B cell (primary cell): Measurements from ENCODE around the gene RECK. TPM values are rescaled to one million over a fixed set of nuclear protein-coding genes. Genes with fewer than 3 reads are reported as not detected.
"Not testable (repeated sequence)": the region's sequence is repeated elsewhere in the genome, so short reads cannot be mapped to it uniquely, and the experiment has no call there.

Experiments
- ATAC-seq: fragments of 200-7000 bp; cut with Tn5 transposase; one replicate; pipeline ENCODE4 v1.10.0; 2021; ENCODE audit warnings: low read depth, mild to moderate bottlenecking, moderate number of reproducible peaks, moderate library complexity
- CTCF ChIA-PET: fragments of 350-600 bp; sonication (Branson Sonifier 250); formaldehyde crosslinking; loops from one replicate; lab custom pipeline; 2021; ENCODE audit warnings: antibody characterized with exemption, inconsistent platforms; lab: Charles Lee
- POLR2A ChIA-PET: fragments of 350-600 bp; sonication (Branson Sonifier 250); formaldehyde crosslinking; loops from one replicate; lab custom pipeline; 2021; ENCODE audit warnings: antibody characterized with exemption; lab: Charles Lee
- DNase-seq: peaks from one replicate; pipeline ENCODE4 v3.0.0; 2013
- H2AFZ ChIP-seq: 2 replicates; pipeline ENCODE4 v1.6.1; 2012; ENCODE audit warnings: mild to moderate bottlenecking, low read depth, low read length; ENCODE audit not compliant: insufficient read depth, poor library complexity, severe bottlenecking
- H3K27ac ChIP-seq, 2 donors: 1 replicate in 1 of 2; 2 replicates in 1 of 2; pipeline ENCODE4 v1.5.1; 2012 to 2013; ENCODE audit warnings: low read length in 2 of 2, mild to moderate bottlenecking in 2 of 2, moderate library complexity in 1 of 2
- H3K27me3 ChIP-seq, 4 experiments: fragments of 200-600 bp in 1 of 4; sonication (generic) in 1 of 4; replicated peaks in 1 of 4; 1 replicate in 2 of 4; 2 replicates in 2 of 4; pipeline versions ENCODE4 v1.6.1 to v1.7.0; 2013 to 2016; ENCODE audit warnings: low read length in 3 of 4, mild to moderate bottlenecking in 2 of 4, mixed read lengths in 1 of 4, moderate library complexity in 1 of 4; ENCODE audit not compliant: insufficient read depth in 4 of 4, control insufficient read depth in 3 of 4; ENCODE audit errors: control extremely low read depth in 1 of 4
- H3K36me3 ChIP-seq, 2 experiments: replicated peaks in 1 of 2; 1 replicate in 1 of 2; 2 replicates in 1 of 2; pipeline versions ENCODE4 v1.6.1 to v1.7.1; 2013; ENCODE audit warnings: low read length in 1 of 2; ENCODE audit not compliant: insufficient read depth in 2 of 2, control insufficient read depth in 1 of 2; ENCODE audit errors: control extremely low read depth in 1 of 2, extremely low read depth in 1 of 2
- H3K4me1 ChIP-seq, 2 donors: fragments of 200-600 bp in 1 of 2; sonication (generic) in 1 of 2; 1 replicate in 1 of 2; 2 replicates in 1 of 2; pipeline versions ENCODE4 v1.5.1 to v1.6.1; 2013 to 2017; ENCODE audit warnings: low read length in 2 of 2; ENCODE audit not compliant: control insufficient read depth in 2 of 2, insufficient read depth in 2 of 2
- H3K4me2 ChIP-seq: replicated peaks from 2 replicates; pipeline ENCODE3; 2012; ENCODE audit warnings: mild to moderate bottlenecking, low read depth, low read length; ENCODE audit not compliant: poor library complexity, severe bottlenecking
- H3K4me3 ChIP-seq, 5 experiments: fragments of 200-600 bp in 1 of 5; sonication (generic) in 1 of 5; 1 replicate in 3 of 5; 2 replicates in 2 of 5; pipeline versions ENCODE4 v1.5.1 to v1.7.0; 2011 to 2016; ENCODE audit warnings: low read length in 4 of 5, mild to moderate bottlenecking in 4 of 5, low read depth in 2 of 5, control low read depth in 1 of 5, moderate library complexity in 1 of 5; ENCODE audit not compliant: insufficient read depth in 1 of 5; ENCODE audit errors: control extremely low read depth in 1 of 5, extremely low read depth in 1 of 5
- H3K79me2 ChIP-seq: fragments of 200-600 bp; sonication (generic); one replicate; pipeline ENCODE4 v1.6.0; 2016; ENCODE audit warnings: low read length; ENCODE audit not compliant: control insufficient read depth, insufficient read depth
- H3K9ac ChIP-seq: fragments of 200-600 bp; sonication (generic); 2 replicates; pipeline ENCODE4 v1.6.1; 2017; ENCODE audit warnings: mild to moderate bottlenecking, low read length, moderate library complexity
- H3K9me3 ChIP-seq, 3 donors: one replicate each; pipeline versions ENCODE4 v1.6.1 to v1.7.1; 2013; ENCODE audit warnings: low read length in 2 of 3; ENCODE audit not compliant: control insufficient read depth in 2 of 3, insufficient read depth in 1 of 3; ENCODE audit errors: control extremely low read depth in 1 of 3
- H4K20me1 ChIP-seq: 2 replicates; pipeline ENCODE4 v1.6.0; 2012; ENCODE audit warnings: mild to moderate bottlenecking, low read length; ENCODE audit not compliant: insufficient read depth, control insufficient read depth, poor library complexity, severe bottlenecking
- H3K27ac Mint-ChIP-seq: one replicate; pipeline ENCODE4 v1.8.0; 2021; ENCODE audit warnings: mixed read lengths
- H3K27me3 Mint-ChIP-seq: one replicate; pipeline ENCODE4 v1.8.0; 2021; ENCODE audit warnings: mixed read lengths
- H3K4me1 Mint-ChIP-seq: one replicate; pipeline ENCODE4 v1.8.0; 2021; ENCODE audit warnings: mixed read lengths
- H3K4me3 Mint-ChIP-seq: one replicate; pipeline ENCODE4 v1.8.0; 2021; ENCODE audit warnings: mixed read lengths
- H3K9me3 Mint-ChIP-seq: one replicate; pipeline ENCODE4 v1.8.0; 2022; ENCODE audit warnings: mixed read lengths; ENCODE audit not compliant: insufficient read depth
- CTCF ChIP-seq: fragments of 200-600 bp; IDR thresholded peaks from one replicate; pipeline ENCODE4 v1.8.0; 2022; ENCODE audit warnings: antibody characterized with exemption, mild to moderate bottlenecking
- EZH2 ChIP-seq: IDR thresholded peaks from 2 replicates; pipeline ENCODE4 v1.6.1; 2012; ENCODE audit warnings: borderline replicate concordance, low read depth, mild to moderate bottlenecking, moderate library complexity, low read length; ENCODE audit not compliant: insufficient read depth, poor library complexity, severe bottlenecking
- WGBS: methylation state at CpG from one replicate; pipeline ENCODE4 v1.1.5; 2013; ENCODE audit warnings: missing lambda C conversion rate; ENCODE audit not compliant: insufficient coverage; 5-methylcytosine and 5-hydroxymethylcytosine counted together
- intact Hi-C: fragments of 100-400 bp; cut with micrococcal nuclease; formaldehyde crosslinking; loops from one replicate; pipeline ENCODE4 v1.10.0; 2022
- polyA plus RNA-seq: library from polyadenylated mRNA; depleted of rRNA; stranded (reverse); fragments of >200 nt; gene quantifications from 2 replicates; pipeline ENCODE4 v1.2.3, GENCODE V29; 2012
- total RNA-seq, 2 donors: library from RNA; stranded (reverse); fragments of 120-200 nt in 1 of 2; gene quantifications; 1 replicate in 1 of 2; 2 replicates in 1 of 2; pipeline versions ENCODE4 v1.2.3 to v1.2.4, GENCODE V29; 2013 to 2022

RECK gene
- total and polyA plus RNA-seq, 2 donors (not counting 1 experiment from before 2014, with no cell fraction given) = 5.6 to 7.7 TPM

DNA sequence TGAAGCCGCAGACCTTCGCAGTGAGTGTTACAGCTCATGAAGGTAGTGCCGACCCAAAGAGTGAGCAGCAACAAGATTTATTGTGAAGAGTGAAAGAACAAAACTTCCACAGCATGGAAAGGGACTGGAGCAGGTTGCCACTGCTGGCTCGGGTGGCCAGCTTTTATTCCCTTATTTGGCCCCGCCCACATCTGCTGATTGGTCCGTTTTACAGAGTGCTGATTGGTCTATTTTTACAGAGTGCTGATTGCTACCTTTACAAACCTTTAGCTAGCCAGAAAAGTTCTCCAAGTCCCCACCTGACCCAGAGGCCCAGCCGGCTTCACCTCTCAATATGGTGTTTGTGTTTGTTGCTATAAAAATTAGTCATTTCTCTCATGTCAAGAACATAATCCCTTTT, 49.7 kb downstream of the RECK start:
- H3K27me3 ChIP-seq = no peaks in the 10 kb centered on the region
- H3K36me3 ChIP-seq = no peaks in the 10 kb centered on the region
- H3K27ac Mint-ChIP-seq = no peak overlapping the region
- H3K4me1 ChIP-seq = no peaks in the 10 kb centered on the region
- ChIA-PET POLR2A (no interaction called here), CTCF (interaction anchor here (0.7 to 1.6 kb wide), 2 partner anchors 15 to 16 kb away, joined by 3 to 4 read pairs; no protein-coding TSS in a partner anchor)
- no peak overlapping the region for H3K4me3 ChIP-seq
- no peaks in the 10 kb centered on the region for H3K4me1 Mint-ChIP-seq
- ATAC-seq = no peak
- no peaks in the 10 kb centered on the region for H3K27me3 Mint-ChIP-seq
- H3K4me3 Mint-ChIP-seq = no peak overlapping the region
- TF ChIP-seq CTCF = no peak
- TF ChIP-seq EZH2 = no peak
- intact Hi-C loops = no loop called here
- WGBS = 97% methylated on average over 5 of the region's 7 CpGs
- no peak overlapping the region for H3K4me2 ChIP-seq
- no peak overlapping the region for H3K27ac ChIP-seq
- no peaks in the 10 kb centered on the region for H4K20me1 ChIP-seq
- no peaks in the 10 kb centered on the region for H3K79me2 ChIP-seq
- H3K9ac ChIP-seq = no peak overlapping the region
- no peaks in the 10 kb centered on the region for H3K9me3 Mint-ChIP-seq
- H3K9me3 ChIP-seq = peaks cover 0 to 5% (median 0%) of the 10 kb centered on the region in 3 donors
- DNase-seq = no peak
- H2AFZ ChIP-seq = no peak overlapping the region

DNA sequence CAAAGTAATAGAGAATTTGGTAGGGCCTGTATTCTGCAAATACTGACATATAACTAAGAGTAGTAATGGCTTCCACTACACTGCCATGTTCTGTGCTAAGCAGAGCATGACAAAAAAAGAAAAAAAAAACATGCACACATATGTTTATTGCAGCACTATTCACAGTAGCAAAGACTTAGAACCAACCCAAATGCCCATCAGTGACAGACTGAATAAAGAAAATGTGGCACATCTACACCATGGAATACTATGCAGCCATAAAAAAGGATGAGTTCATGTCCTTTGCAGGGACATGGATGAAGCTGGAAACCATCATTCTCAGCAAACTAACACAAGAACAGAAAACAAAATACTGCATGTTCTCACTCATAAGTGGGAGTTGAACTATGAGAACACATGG, 50.3 kb downstream of the RECK start:
- H3K4me2 ChIP-seq, H3K27ac ChIP-seq, H3K4me3 ChIP-seq, H4K20me1 ChIP-seq, H3K9ac ChIP-seq, H3K27ac Mint-ChIP-seq, POLR2A ChIA-PET, H3K9me3 ChIP-seq, H3K27me3 ChIP-seq, H3K79me2 ChIP-seq, H3K36me3 ChIP-seq, H3K27me3 Mint-ChIP-seq, H3K4me3 Mint-ChIP-seq, DNase-seq, H3K4me1 Mint-ChIP-seq, ATAC-seq, H3K4me1 ChIP-seq, H3K9me3 Mint-ChIP-seq, intact Hi-C loops, H2AFZ ChIP-seq: not testable (repeated sequence)
- CTCF ChIA-PET = interaction anchor here (0.7 kb wide), 1 partner anchor 16 kb away, joined by 4 read pairs; no protein-coding TSS in a partner anchor
